Vein endothelial cell (primary cell): ENCODE data around the gene CRELD2. TPM values are rescaled to one million over a fixed set of nuclear protein-coding genes. Genes with fewer than 3 reads are reported as not detected.

Experiments used
- small RNA-seq: library from RNA; depleted of rRNA; stranded (forward); fragments of <200 nt; gene quantifications from one replicate; pipeline ENCODE3, GENCODE V24; 2012
- total RNA-seq: library from RNA; depleted of rRNA; stranded (reverse); fragments of >200 nt; gene quantifications from 2 replicates; pipeline ENCODE4 v1.2.3, GENCODE V29; 2012

CRELD2 gene, protein sequence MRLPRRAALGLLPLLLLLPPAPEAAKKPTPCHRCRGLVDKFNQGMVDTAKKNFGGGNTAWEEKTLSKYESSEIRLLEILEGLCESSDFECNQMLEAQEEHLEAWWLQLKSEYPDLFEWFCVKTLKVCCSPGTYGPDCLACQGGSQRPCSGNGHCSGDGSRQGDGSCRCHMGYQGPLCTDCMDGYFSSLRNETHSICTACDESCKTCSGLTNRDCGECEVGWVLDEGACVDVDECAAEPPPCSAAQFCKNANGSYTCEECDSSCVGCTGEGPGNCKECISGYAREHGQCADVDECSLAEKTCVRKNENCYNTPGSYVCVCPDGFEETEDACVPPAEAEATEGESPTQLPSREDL
- total RNA-seq = 36.6 and 45.4 TPM in 2 replicates

GRCh38 chr22:49917974-49918910, at the start of gene CRELD2, which contains the start of gene ALG12:
Gene CRELD2, plus strand, starts transcription at chr22:49918634. Its CDS starts 136 bp downstream, at chr22:49918770.
Gene ALG12, minus strand, starts transcription at chr22:49918438. Its CDS starts 4,673 bp downstream, at chr22:49913765.

DNA sequence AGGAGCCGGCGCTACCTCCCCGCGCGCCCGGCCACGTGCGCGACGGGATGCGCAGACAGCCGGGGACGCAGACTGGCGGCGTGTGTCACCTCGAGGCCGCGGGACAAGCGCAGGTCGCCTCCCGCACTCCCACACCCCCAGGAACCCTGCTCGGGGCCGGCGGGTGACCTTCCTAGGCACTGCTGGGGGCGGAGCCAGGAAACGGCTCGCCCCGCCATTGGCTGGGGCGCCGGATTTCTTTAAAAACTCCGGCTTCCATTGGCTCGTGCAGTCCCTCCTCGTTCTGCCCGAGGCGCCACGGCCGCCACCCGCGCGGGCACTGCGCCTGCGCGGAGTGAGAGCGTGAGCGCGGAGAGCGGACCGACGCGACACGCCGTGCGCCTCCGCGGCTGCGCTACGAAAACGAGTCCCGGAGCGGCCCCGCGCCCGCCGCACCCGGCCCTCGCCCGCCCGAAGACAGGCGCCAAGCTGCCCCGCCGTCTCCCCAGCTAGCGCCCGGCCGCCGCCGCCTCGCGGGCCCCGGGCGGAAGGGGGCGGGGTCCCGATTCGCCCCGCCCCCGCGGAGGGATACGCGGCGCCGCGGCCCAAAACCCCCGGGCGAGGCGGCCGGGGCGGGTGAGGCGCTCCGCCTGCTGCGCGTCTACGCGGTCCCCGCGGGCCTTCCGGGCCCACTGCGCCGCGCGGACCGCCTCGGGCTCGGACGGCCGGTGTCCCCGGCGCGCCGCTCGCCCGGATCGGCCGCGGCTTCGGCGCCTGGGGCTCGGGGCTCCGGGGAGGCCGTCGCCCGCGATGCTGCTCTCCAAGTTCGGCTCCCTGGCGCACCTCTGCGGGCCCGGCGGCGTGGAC, 41.9 kb downstream of the CRELD2 start, which contains the start of gene PIM3:
TSS of gene PIM3 (plus strand) at position 614 of the 846 bp plus-strand sequence. CDS start at position 790, 176 bp downstream.

Small RNA genes within 50 kb of the gene (small RNA-seq; reads per million reads assigned to genes)
- gene MIR6821 = 0.24 reads per million

Other genes with a start within 250 kb of the CRELD2 start
- gene BRD1, start 90.8 kb upstream of the CRELD2 start, total RNA-seq = 26.9 and 28.4 TPM in 2 replicates
- 22.9 and 23.2 TPM in 2 replicates for gene ZBED4, start 64.8 kb upstream of the CRELD2 start, total RNA-seq
- gene ALG12, start 196 bp upstream of the CRELD2 start, total RNA-seq = 15.4 and 29.7 TPM in 2 replicates
- 199 TPM in 2 replicates for gene PIM3, start 42.1 kb downstream of the CRELD2 start, total RNA-seq
- under 0.01 and 0.33 TPM in 2 replicates for gene IL17REL, start 94.1 kb downstream of the CRELD2 start, total RNA-seq
- not detected in 2 replicates for gene TTLL8, start 139.7 kb downstream of the CRELD2 start, total RNA-seq
- not detected in 2 replicates for gene MLC1, start 166.8 kb downstream of the CRELD2 start, total RNA-seq
- gene MOV10L1, start 171.4 kb downstream of the CRELD2 start, total RNA-seq = 28.6 and 46.7 TPM in 2 replicates